ENCODE results near the gene IGDCC3.

GRCh38 chr15:65394936-65395335 lies 17.1 kb upstream of the IGDCC3 start:
- TF ChIP-seq, protein P1, sequence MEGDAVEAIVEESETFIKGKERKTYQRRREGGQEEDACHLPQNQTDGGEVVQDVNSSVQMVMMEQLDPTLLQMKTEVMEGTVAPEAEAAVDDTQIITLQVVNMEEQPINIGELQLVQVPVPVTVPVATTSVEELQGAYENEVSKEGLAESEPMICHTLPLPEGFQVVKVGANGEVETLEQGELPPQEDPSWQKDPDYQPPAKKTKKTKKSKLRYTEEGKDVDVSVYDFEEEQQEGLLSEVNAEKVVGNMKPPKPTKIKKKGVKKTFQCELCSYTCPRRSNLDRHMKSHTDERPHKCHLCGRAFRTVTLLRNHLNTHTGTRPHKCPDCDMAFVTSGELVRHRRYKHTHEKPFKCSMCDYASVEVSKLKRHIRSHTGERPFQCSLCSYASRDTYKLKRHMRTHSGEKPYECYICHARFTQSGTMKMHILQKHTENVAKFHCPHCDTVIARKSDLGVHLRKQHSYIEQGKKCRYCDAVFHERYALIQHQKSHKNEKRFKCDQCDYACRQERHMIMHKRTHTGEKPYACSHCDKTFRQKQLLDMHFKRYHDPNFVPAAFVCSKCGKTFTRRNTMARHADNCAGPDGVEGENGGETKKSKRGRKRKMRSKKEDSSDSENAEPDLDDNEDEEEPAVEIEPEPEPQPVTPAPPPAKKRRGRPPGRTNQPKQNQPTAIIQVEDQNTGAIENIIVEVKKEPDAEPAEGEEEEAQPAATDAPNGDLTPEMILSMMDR (IDR thresholded peaks at IDR 0.05): no peak
- no peak for TF ChIP-seq POLR2A (IDR thresholded peaks at IDR 0.05)

Data from uterus (tissue), 2 donors.